ENCODE measurements around the gene MLLT10. TPM values are rescaled to one million over a fixed set of nuclear protein-coding genes. Genes with fewer than 3 reads are reported as not detected.

Gene MLLT10
- total and polyA plus RNA-seq, 4 experiments from 2014 or later = 5.2 to 73.4 (median 36.5) TPM

DNA sequence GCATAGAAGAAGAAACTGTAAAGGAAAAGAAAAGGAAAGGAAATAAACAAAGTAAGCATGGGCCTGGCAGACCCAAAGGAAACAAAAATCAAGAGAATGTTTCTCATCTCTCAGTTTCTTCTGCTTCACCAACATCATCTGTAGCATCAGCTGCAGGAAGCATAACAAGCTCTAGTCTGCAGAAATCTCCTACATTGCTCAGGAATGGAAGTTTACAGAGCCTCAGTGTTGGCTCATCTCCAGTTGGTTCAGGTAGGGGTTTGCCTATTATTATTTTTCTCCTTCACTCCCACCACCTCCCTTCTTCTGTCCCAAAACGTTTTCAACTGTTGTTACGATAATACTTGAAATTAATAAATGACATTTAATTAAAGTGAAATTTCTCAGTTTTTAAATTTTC is 139.6 kb downstream of the MLLT10 start:
- H3K27ac Mint-ChIP-seq = no peak overlapping the region

GRCh38 chr10:21675157-21675796 is 141.2 kb downstream of the MLLT10 start:
- ChIA-PET POLR2A (ENCODE audit: partially characterized antibody) (no interaction called here), CTCF (ENCODE audit: partially characterized antibody) (interaction anchor here (0.6 to 2.3 kb wide), 5 partner anchors 9 to 179 kb away, joined by 3 to 11 read pairs (median 5); no protein-coding TSS in a partner anchor)
- no peak overlapping the region for H3K4me3 ChIP-seq (ENCODE audit: low read length in 2 of 2)
- intact Hi-C loops (cut with micrococcal nuclease) = loop anchor here (1.0 kb wide), 1 partner anchor 180 kb away; no protein-coding TSS in a partner anchor
- peaks cover 5% of the 10 kb centered on the region for H3K36me3 ChIP-seq (ENCODE audit: insufficient read depth, low read length)
- peaks cover under 1 to 8% (median 6%) of the 10 kb centered on the region in 4 donors for H3K4me1 Mint-ChIP-seq
- no peaks in the 10 kb centered on the region for H3K27me3 ChIP-seq (ENCODE audit: insufficient read depth, low read length)
- H3K27ac Mint-ChIP-seq = peak overlapping the region in 1 of 7 donors; percentile 58
- no peaks in the 10 kb centered on the region for H3K27me3 Mint-ChIP-seq
- H3K9me3 Mint-ChIP-seq = no peaks in the 10 kb centered on the region
- no peak overlapping the region for H3K27ac ChIP-seq (ENCODE audit: low read depth, low read length)
- H3K9me3 ChIP-seq (ENCODE audit: control insufficient read depth in 1 of 2, low read length in 2 of 2) = no peaks in the 10 kb centered on the region
- peak in 4 of 5 donors; percentile 11 to 30 (median 14) for DNase-seq
- H3K36me3 Mint-ChIP-seq = peaks cover 15 to 23% of the 10 kb centered on the region in 2 donors
- H3K4me1 ChIP-seq (ENCODE audit: insufficient read depth, low read length) = no peaks in the 10 kb centered on the region
- H3K4me3 Mint-ChIP-seq = no peak overlapping the region

More for the DNA sequence above, 139.6 kb downstream of the MLLT10 start:
- ChIA-PET CTCF (ENCODE audit: partially characterized antibody) (interaction anchor here (1.0 to 2.3 kb wide), 4 partner anchors 20 to 177 kb away, joined by 3 to 11 read pairs (median 4); no protein-coding TSS in a partner anchor), POLR2A (ENCODE audit: partially characterized antibody) (no interaction called here)
- Mint-ChIP-seq H3K4me3 (no peak overlapping the region), H3K4me1 (peaks cover 9 to 14% (median 10%) of the 10 kb centered on the region in 4 donors), H3K27me3 (no peaks in the 10 kb centered on the region), H3K9me3 (no peaks in the 10 kb centered on the region), H3K36me3 (peaks cover 13 to 18% of the 10 kb centered on the region in 2 donors)
- Histone ChIP-seq H3K27me3 (ENCODE audit: insufficient read depth, low read length) (no peaks in the 10 kb centered on the region), H3K27ac (ENCODE audit: low read depth, low read length) (no peak overlapping the region), H3K4me3 (ENCODE audit: low read length in 2 of 2) (no peak overlapping the region), H3K4me1 (ENCODE audit: insufficient read depth, low read length) (no peaks in the 10 kb centered on the region), H3K36me3 (ENCODE audit: insufficient read depth, low read length) (peaks cover 5% of the 10 kb centered on the region), H3K9me3 (ENCODE audit: control insufficient read depth in 1 of 2, low read length in 2 of 2) (no peaks in the 10 kb centered on the region)
- DNase-seq = no peak
- intact Hi-C loops (cut with micrococcal nuclease) = no loop called here

- no peak overlapping the region for H3K4me3 ChIP-seq (ENCODE audit: low read length in 2 of 2)
- no peaks in the 10 kb centered on the region for H3K4me1 ChIP-seq (ENCODE audit: insufficient read depth, low read length)
- ChIA-PET CTCF (ENCODE audit: partially characterized antibody) (interaction anchor here (1.3 kb wide), 1 partner anchor 10 kb away, joined by 3 read pairs; no protein-coding TSS in a partner anchor), POLR2A (ENCODE audit: partially characterized antibody) (interaction anchor here (1.2 to 1.7 kb wide), 2 partner anchors 16 to 41 kb away, joined by 4 read pairs; no protein-coding TSS in a partner anchor)
- no peaks in the 10 kb centered on the region for H3K9me3 Mint-ChIP-seq
- peaks cover 0 to 8% (median 5%) of the 10 kb centered on the region in 4 donors for H3K4me1 Mint-ChIP-seq
- H3K9me3 ChIP-seq (ENCODE audit: control insufficient read depth in 1 of 2, low read length in 2 of 2) = no peaks in the 10 kb centered on the region
- no peak for DNase-seq
- no peaks in the 10 kb centered on the region for H3K27me3 ChIP-seq (ENCODE audit: insufficient read depth, low read length)
- H3K36me3 ChIP-seq (ENCODE audit: insufficient read depth, low read length) = peaks cover 5% of the 10 kb centered on the region
- no peaks in the 10 kb centered on the region for H3K27me3 Mint-ChIP-seq
- H3K27ac Mint-ChIP-seq = no peak overlapping the region
- H3K4me3 Mint-ChIP-seq = no peak overlapping the region
- no peak overlapping the region for H3K27ac ChIP-seq (ENCODE audit: low read depth, low read length)
- intact Hi-C loops (cut with micrococcal nuclease) = no loop called here
- peaks cover 23 to 30% of the 10 kb centered on the region in 2 donors for H3K36me3 Mint-ChIP-seq
Measured at GRCh38 chr10:21677551-21677950, 143.5 kb downstream of the MLLT10 start.

DNA sequence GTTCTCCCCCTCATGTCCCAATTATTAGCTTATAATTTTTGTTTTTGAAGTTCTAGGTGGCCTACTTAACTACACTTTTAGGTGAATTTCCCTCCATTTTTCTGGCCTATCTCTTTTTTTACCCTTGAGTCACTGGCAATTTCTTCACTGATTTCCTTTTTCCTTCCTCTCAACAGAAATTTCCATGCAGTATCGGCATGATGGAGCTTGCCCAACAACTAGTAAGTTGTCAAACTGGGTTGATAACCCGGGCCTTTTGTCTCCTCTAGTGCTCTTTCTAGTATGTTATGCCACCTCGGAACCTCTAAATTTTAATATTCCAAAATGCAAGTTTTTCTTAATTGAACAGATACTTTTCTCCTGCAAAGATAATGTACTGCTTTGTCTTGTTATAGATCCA is 147.1 kb downstream of the MLLT10 start:
- Mint-ChIP-seq H3K4me1 (peaks cover 0 to 8% (median 3%) of the 10 kb centered on the region in 4 donors), H3K4me3 (no peak overlapping the region), H3K36me3 (peaks cover 29 to 31% of the 10 kb centered on the region in 2 donors), H3K9me3 (no peaks in the 10 kb centered on the region), H3K27me3 (no peaks in the 10 kb centered on the region), H3K27ac (peak overlapping the region in 1 of 7 donors; percentile 33)
- intact Hi-C loops (cut with micrococcal nuclease) = no loop called here
- no peak for DNase-seq
- ChIA-PET POLR2A (ENCODE audit: partially characterized antibody) (no interaction called here), CTCF (ENCODE audit: partially characterized antibody) (no interaction called here)
- Histone ChIP-seq H3K36me3 (ENCODE audit: insufficient read depth, low read length) (no peaks in the 10 kb centered on the region), H3K9me3 (ENCODE audit: control insufficient read depth in 1 of 2, low read length in 2 of 2) (no peaks in the 10 kb centered on the region), H3K27ac (ENCODE audit: low read depth, low read length) (no peak overlapping the region), H3K27me3 (ENCODE audit: insufficient read depth, low read length) (no peaks in the 10 kb centered on the region), H3K4me3 (ENCODE audit: low read length in 2 of 2) (no peak overlapping the region), H3K4me1 (ENCODE audit: insufficient read depth, low read length) (no peaks in the 10 kb centered on the region)

- Mint-ChIP-seq H3K4me1 (peaks cover 0 to 15% (median 7%) of the 10 kb centered on the region in 4 donors), H3K36me3 (peaks cover 36 to 41% of the 10 kb centered on the region in 2 donors), H3K4me3 (no peak overlapping the region), H3K27ac (no peak overlapping the region), H3K27me3 (no peaks in the 10 kb centered on the region), H3K9me3 (no peaks in the 10 kb centered on the region)
- Histone ChIP-seq H3K27me3 (ENCODE audit: insufficient read depth, low read length) (no peaks in the 10 kb centered on the region), H3K4me1 (ENCODE audit: insufficient read depth, low read length) (no peaks in the 10 kb centered on the region), H3K36me3 (ENCODE audit: insufficient read depth, low read length) (peaks cover 4% of the 10 kb centered on the region), H3K9me3 (ENCODE audit: control insufficient read depth in 1 of 2, low read length in 2 of 2) (no peaks in the 10 kb centered on the region), H3K4me3 (ENCODE audit: low read length in 2 of 2) (no peak overlapping the region), H3K27ac (ENCODE audit: low read depth, low read length) (no peak overlapping the region)
- ChIA-PET CTCF (ENCODE audit: partially characterized antibody) (interaction anchor here (0.7 to 1.3 kb wide), 3 partner anchors 10 to 244 kb away, joined by 3 read pairs; no protein-coding TSS in a partner anchor), POLR2A (ENCODE audit: partially characterized antibody) (no interaction called here)
- DNase-seq = no peak
- intact Hi-C loops (cut with micrococcal nuclease) = no loop called here
Measured at GRCh38 chr10:21687266-21688008, 153.4 kb downstream of the MLLT10 start.

GRCh38 chr10:21688009-21688332 is 153.9 kb downstream of the MLLT10 start:
- POLR2A ChIA-PET (ENCODE audit: partially characterized antibody) = no interaction called here
- H3K36me3 Mint-ChIP-seq = peaks cover 38 to 42% of the 10 kb centered on the region in 2 donors
- H3K4me3 Mint-ChIP-seq = no peak overlapping the region
- Histone ChIP-seq H3K27me3 (ENCODE audit: insufficient read depth, low read length) (no peaks in the 10 kb centered on the region), H3K4me1 (ENCODE audit: insufficient read depth, low read length) (no peaks in the 10 kb centered on the region), H3K36me3 (ENCODE audit: insufficient read depth, low read length) (peaks cover 4% of the 10 kb centered on the region), H3K27ac (ENCODE audit: low read depth, low read length) (no peak overlapping the region), H3K4me3 (ENCODE audit: low read length in 2 of 2) (no peak overlapping the region), H3K9me3 (ENCODE audit: control insufficient read depth in 1 of 2, low read length in 2 of 2) (no peaks in the 10 kb centered on the region)
- CTCF ChIA-PET (ENCODE audit: partially characterized antibody) = no interaction called here
- peaks cover 0 to 15% (median 7%) of the 10 kb centered on the region in 4 donors for H3K4me1 Mint-ChIP-seq
- H3K27ac Mint-ChIP-seq = no peak overlapping the region
- H3K27me3 Mint-ChIP-seq = no peaks in the 10 kb centered on the region
- no peaks in the 10 kb centered on the region for H3K9me3 Mint-ChIP-seq
- DNase-seq = no peak
- intact Hi-C loops (cut with micrococcal nuclease) = no loop called here

DNA sequence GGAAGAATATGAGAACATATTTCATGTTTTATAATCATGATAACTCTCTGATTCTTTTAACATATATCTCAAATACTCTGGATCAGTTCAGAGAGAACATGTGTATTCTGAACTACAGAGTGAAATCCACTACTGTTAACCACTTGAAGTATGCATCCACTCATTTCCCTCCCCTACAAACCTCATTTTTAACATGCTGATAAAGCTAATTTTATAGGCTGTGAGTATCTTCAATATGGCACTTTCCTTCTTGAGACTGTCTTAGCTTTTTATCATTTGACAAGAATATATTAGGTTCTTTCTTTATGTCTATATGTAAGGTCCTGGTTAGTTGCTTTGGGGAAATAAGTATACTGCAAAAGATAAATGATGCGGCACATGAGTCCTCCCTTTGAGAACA is 154.8 kb downstream of the MLLT10 start:
- Histone ChIP-seq H3K27ac (ENCODE audit: low read depth, low read length) (no peak overlapping the region), H3K4me1 (ENCODE audit: insufficient read depth, low read length) (no peaks in the 10 kb centered on the region), H3K36me3 (ENCODE audit: insufficient read depth, low read length) (peaks cover 4% of the 10 kb centered on the region), H3K27me3 (ENCODE audit: insufficient read depth, low read length) (no peaks in the 10 kb centered on the region), H3K4me3 (ENCODE audit: low read length in 2 of 2) (no peak overlapping the region), H3K9me3 (ENCODE audit: control insufficient read depth in 1 of 2, low read length in 2 of 2) (no peaks in the 10 kb centered on the region)
- intact Hi-C loops (cut with micrococcal nuclease) = no loop called here
- no peak for DNase-seq
- ChIA-PET POLR2A (ENCODE audit: partially characterized antibody) (no interaction called here), CTCF (ENCODE audit: partially characterized antibody) (interaction anchor here (0.9 kb wide), 1 partner anchor 305 kb away, joined by 3 read pairs; no protein-coding TSS in a partner anchor)
- Mint-ChIP-seq H3K27ac (no peak overlapping the region), H3K4me1 (peaks cover 5 to 15% (median 8%) of the 10 kb centered on the region in 4 donors), H3K36me3 (peaks cover 42 to 49% of the 10 kb centered on the region in 2 donors), H3K27me3 (no peaks in the 10 kb centered on the region), H3K4me3 (no peak overlapping the region), H3K9me3 (no peaks in the 10 kb centered on the region)
